PC-9 (cell line): ENCODE results near the gene SLC35E3.
"Not testable (repeated sequence)": the region's sequence is repeated elsewhere in the genome, so short reads cannot be mapped to it uniquely, and the experiment has no call there.

Source experiments
- EZH2 ChIP-seq: fragments of 200-600 bp; sonication (generic); IDR thresholded peaks from 2 replicates; pipeline ENCODE4 v1.8.0; 2017; ENCODE audit warnings: antibody characterized with exemption, low read depth
- TF ChIP-seq, protein P1 (sequence below): fragments of 200-600 bp; sonication (generic); conservative IDR thresholded peaks from 2 replicates; pipeline ENCODE4 v1.6.1; 2017; ENCODE audit warnings: mixed run types, antibody characterized with exemption, mild to moderate bottlenecking, moderate library complexity

DNA sequence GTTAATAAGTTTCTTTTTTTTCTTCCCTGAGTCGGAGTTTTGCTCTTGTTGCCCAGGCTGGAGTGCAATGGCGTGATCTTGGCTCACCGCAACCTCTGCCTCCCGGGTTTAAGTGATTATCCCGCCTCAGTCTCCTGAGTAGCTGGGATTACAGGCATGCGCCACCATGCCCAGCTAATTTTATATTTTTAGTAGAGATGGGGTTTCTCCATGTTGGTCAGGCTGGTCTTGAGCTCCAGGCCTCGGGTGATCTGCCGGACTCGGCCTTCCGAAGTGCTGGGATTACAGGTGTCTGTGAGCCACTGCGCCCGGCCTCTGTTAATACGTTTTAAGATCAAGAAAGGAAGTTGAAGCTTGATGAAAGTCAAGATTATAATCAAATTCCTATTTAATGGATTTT lies 73.5 kb downstream of the SLC35E3 start:
- TF ChIP-seq, protein P1, sequence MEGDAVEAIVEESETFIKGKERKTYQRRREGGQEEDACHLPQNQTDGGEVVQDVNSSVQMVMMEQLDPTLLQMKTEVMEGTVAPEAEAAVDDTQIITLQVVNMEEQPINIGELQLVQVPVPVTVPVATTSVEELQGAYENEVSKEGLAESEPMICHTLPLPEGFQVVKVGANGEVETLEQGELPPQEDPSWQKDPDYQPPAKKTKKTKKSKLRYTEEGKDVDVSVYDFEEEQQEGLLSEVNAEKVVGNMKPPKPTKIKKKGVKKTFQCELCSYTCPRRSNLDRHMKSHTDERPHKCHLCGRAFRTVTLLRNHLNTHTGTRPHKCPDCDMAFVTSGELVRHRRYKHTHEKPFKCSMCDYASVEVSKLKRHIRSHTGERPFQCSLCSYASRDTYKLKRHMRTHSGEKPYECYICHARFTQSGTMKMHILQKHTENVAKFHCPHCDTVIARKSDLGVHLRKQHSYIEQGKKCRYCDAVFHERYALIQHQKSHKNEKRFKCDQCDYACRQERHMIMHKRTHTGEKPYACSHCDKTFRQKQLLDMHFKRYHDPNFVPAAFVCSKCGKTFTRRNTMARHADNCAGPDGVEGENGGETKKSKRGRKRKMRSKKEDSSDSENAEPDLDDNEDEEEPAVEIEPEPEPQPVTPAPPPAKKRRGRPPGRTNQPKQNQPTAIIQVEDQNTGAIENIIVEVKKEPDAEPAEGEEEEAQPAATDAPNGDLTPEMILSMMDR: not testable (repeated sequence)
- not testable (repeated sequence) for TF ChIP-seq EZH2
